Astrocyte (in vitro differentiated cells and primary cell): ENCODE measurements around the gene OXLD1. TPM values are rescaled to one million over a fixed set of nuclear protein-coding genes. Genes with fewer than 3 reads are reported as not detected.

Source experiments
- DNase-seq: peaks from one replicate; pipeline ENCODE4 v3.0.0-alpha.2; 2010; ENCODE audit warnings: low read depth
- FAIRE-seq: peaks from 2 replicates; lab custom pipeline; 2011; peaks lifted over from hg19 to GRCh38; lab: Jason Lieb, UNC
- H2AFZ ChIP-seq: 2 replicates; pipeline ENCODE4 v1.6.0; 2012; ENCODE audit warnings: low read depth, low read length, inconsistent platforms
- H3K27ac ChIP-seq: 2 replicates; pipeline ENCODE4 v1.5.1; 2011; ENCODE audit warnings: low read depth, low read length, inconsistent platforms
- H3K27me3 ChIP-seq: 2 replicates; pipeline ENCODE4 v1.6.0; 2011; ENCODE audit warnings: low read length, inconsistent platforms; ENCODE audit not compliant: insufficient read depth
- H3K36me3 ChIP-seq: 2 replicates; pipeline ENCODE4 v1.5.1; 2011; ENCODE audit warnings: low read length, inconsistent platforms; ENCODE audit not compliant: insufficient read depth
- H3K4me1 ChIP-seq: 2 replicates; pipeline ENCODE4 v1.5.1; 2011; ENCODE audit warnings: low read length, inconsistent platforms; ENCODE audit not compliant: insufficient read depth
- H3K4me2 ChIP-seq: 2 replicates; pipeline ENCODE4 v1.6.0; 2012; ENCODE audit warnings: low read length, inconsistent platforms
- H3K4me3 ChIP-seq: 2 replicates; pipeline ENCODE4 v1.5.1; 2011; ENCODE audit warnings: low read depth, mild to moderate bottlenecking, low read length, inconsistent platforms; ENCODE audit not compliant: insufficient read depth
- H3K79me2 ChIP-seq: 2 replicates; pipeline ENCODE4 v1.6.0; 2012; ENCODE audit warnings: mild to moderate bottlenecking, low read length, inconsistent platforms; ENCODE audit not compliant: insufficient read depth
- H3K9ac ChIP-seq: 2 replicates; pipeline ENCODE4 v1.6.0; 2012; ENCODE audit warnings: mild to moderate bottlenecking, low read length, inconsistent platforms
- H3K9me3 ChIP-seq: 2 replicates; pipeline ENCODE4 v1.5.1; 2012; ENCODE audit warnings: low read depth, mild to moderate bottlenecking, low read length, inconsistent platforms; ENCODE audit not compliant: insufficient read depth
- H4K20me1 ChIP-seq: 2 replicates; pipeline ENCODE4 v1.6.0; 2012; ENCODE audit warnings: low read length, inconsistent platforms; ENCODE audit not compliant: insufficient read depth
- H3K27ac Mint-ChIP-seq: one replicate; pipeline ENCODE4 v1.8.0; 2021; ENCODE audit warnings: mild to moderate bottlenecking, mixed read lengths; ENCODE audit not compliant: unreplicated experiment
- H3K27me3 Mint-ChIP-seq: one replicate; pipeline ENCODE4 v1.8.0; 2021; ENCODE audit warnings: low read depth, mixed read lengths; ENCODE audit not compliant: unreplicated experiment
- H3K36me3 Mint-ChIP-seq: one replicate; pipeline ENCODE4 v1.8.0; 2021; ENCODE audit warnings: low read depth, mixed read lengths; ENCODE audit not compliant: unreplicated experiment
- H3K4me1 Mint-ChIP-seq: one replicate; pipeline ENCODE4 v1.8.0; 2021; ENCODE audit warnings: low read depth, mixed read lengths; ENCODE audit not compliant: unreplicated experiment
- H3K4me3 Mint-ChIP-seq: one replicate; pipeline ENCODE4 v1.8.0; 2021; ENCODE audit warnings: mild to moderate bottlenecking, moderate library complexity, mixed read lengths; ENCODE audit not compliant: unreplicated experiment
- H3K9me3 Mint-ChIP-seq: one replicate; pipeline ENCODE4 v1.8.0; 2021; ENCODE audit warnings: mild to moderate bottlenecking, mixed read lengths; ENCODE audit not compliant: unreplicated experiment
- CTCF ChIP-seq: IDR thresholded peaks from 2 replicates; pipeline ENCODE4 v1.5.1; 2011; ENCODE audit warnings: low read depth, mild to moderate bottlenecking, inconsistent platforms, low read length, moderate library complexity; ENCODE audit not compliant: insufficient read depth
- EZH2 ChIP-seq: IDR thresholded peaks from 2 replicates; pipeline ENCODE4 v1.6.1; 2012; ENCODE audit warnings: mild to moderate bottlenecking, low read length, inconsistent platforms; ENCODE audit not compliant: insufficient read depth
- total RNA-seq: library from RNA; stranded (reverse); gene quantifications from 2 replicates; pipeline ENCODE4 v1.2.1, GENCODE V29; 2021

The OXLD1 gene
- total RNA-seq, 1 donor from 2014 or later, result 22.0 TPM

- peak overlapping the region; percentile 70 for H3K27ac ChIP-seq
- no peaks in the 10 kb centered on the region for H3K36me3 ChIP-seq
- no peaks in the 10 kb centered on the region for H3K9me3 Mint-ChIP-seq
- FAIRE-seq (no peak), DNase-seq (peak; percentile 61)
- H3K9me3 ChIP-seq, result no peaks in the 10 kb centered on the region
- H3K27ac Mint-ChIP-seq, result no peak overlapping the region
- peak overlapping the region; percentile 78 for H3K4me2 ChIP-seq
- no peaks in the 10 kb centered on the region for H4K20me1 ChIP-seq
- TF ChIP-seq EZH2 (no peak), CTCF (no peak)
- H3K27me3 Mint-ChIP-seq, result peaks cover 4% of the 10 kb centered on the region
- H2AFZ ChIP-seq, result peak overlapping the region; percentile 57
- peaks cover 3% of the 10 kb centered on the region for H3K27me3 ChIP-seq
- H3K9ac ChIP-seq, result peak overlapping the region; percentile 58
- H3K4me1 ChIP-seq, result peaks cover 10% of the 10 kb centered on the region
- H3K4me3 Mint-ChIP-seq, result no peak overlapping the region
- H3K4me3 ChIP-seq, result no peak overlapping the region
- peaks cover 5% of the 10 kb centered on the region for H3K4me1 Mint-ChIP-seq
- peaks cover 2% of the 10 kb centered on the region for H3K36me3 Mint-ChIP-seq
- no peaks in the 10 kb centered on the region for H3K79me2 ChIP-seq
Measured at GRCh38 chr17:81641825-81642489, 24.4 kb downstream of the OXLD1 start.

DNA sequence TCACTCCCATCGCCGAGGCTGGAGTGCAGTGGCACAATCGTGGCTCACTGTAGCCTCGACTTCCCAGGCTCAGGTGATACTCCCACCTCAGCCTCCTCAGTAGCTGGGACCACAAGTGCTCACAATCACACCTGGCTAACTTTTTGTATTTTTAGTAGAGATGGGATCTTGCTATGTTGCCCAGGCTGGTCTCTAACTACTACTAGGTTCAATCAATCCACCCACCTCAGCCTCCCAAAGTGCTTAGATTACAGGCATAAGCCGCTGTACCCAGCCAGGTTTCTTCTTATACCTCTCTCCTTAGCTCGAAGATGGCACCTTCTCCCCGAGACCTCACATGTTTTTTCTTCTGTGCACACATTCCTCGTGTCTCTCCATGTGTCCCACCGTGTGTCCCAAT is 26.4 kb downstream of the OXLD1 start:
- H2AFZ ChIP-seq, result no peak overlapping the region
- TF ChIP-seq CTCF (no peak), EZH2 (no peak)
- Mint-ChIP-seq H3K9me3 (no peaks in the 10 kb centered on the region), H3K27ac (no peak overlapping the region), H3K27me3 (no peaks in the 10 kb centered on the region), H3K4me3 (no peak overlapping the region), H3K36me3 (no peaks in the 10 kb centered on the region), H3K4me1 (peaks cover 8% of the 10 kb centered on the region)
- peaks cover 17% of the 10 kb centered on the region for H3K79me2 ChIP-seq
- peaks cover 22% of the 10 kb centered on the region for H3K4me1 ChIP-seq
- H3K9me3 ChIP-seq, result no peaks in the 10 kb centered on the region
- no peak overlapping the region for H3K27ac ChIP-seq
- FAIRE-seq (no peak), DNase-seq (no peak)
- no peak overlapping the region for H3K9ac ChIP-seq
- no peak overlapping the region for H3K4me3 ChIP-seq
- H3K27me3 ChIP-seq, result no peaks in the 10 kb centered on the region
- peaks cover 15% of the 10 kb centered on the region for H4K20me1 ChIP-seq
- no peak overlapping the region for H3K4me2 ChIP-seq
- H3K36me3 ChIP-seq, result peaks cover under 1% of the 10 kb centered on the region

DNA sequence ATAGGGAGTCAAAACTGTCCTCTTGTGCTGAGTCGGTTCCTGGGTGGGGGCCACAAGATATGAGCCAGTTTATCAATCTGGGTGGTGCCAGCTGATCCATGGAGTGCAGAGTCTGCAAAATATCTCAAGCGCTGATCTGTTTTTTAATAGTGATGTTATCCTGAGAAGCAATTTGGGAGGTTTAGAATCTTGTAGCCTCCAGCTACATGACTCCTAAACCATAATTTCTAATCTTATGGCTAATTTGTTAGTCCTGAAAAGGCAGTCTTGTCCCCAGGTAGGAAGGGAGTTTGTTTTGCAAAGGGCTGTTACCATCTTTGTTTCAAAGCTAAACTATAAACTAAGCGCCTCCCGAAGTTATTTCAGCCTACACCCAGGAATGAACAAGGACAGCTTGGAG is 27.7 kb downstream of the OXLD1 start:
- Histone ChIP-seq H3K9ac (no peak overlapping the region), H3K4me3 (no peak overlapping the region), H3K9me3 (no peaks in the 10 kb centered on the region), H3K4me2 (no peak overlapping the region), H3K27me3 (no peaks in the 10 kb centered on the region), H3K36me3 (peaks cover 2% of the 10 kb centered on the region), H3K27ac (no peak overlapping the region), H3K79me2 (peaks cover 31% of the 10 kb centered on the region), H3K4me1 (peaks cover 22% of the 10 kb centered on the region), H2AFZ (no peak overlapping the region), H4K20me1 (peaks cover 26% of the 10 kb centered on the region)
- Mint-ChIP-seq H3K27me3 (no peaks in the 10 kb centered on the region), H3K36me3 (no peaks in the 10 kb centered on the region), H3K27ac (no peak overlapping the region), H3K9me3 (no peaks in the 10 kb centered on the region), H3K4me1 (peaks cover 11% of the 10 kb centered on the region), H3K4me3 (peak overlapping the region; percentile 74)
- TF ChIP-seq CTCF, result no peak
- no peak for TF ChIP-seq EZH2
- DNase-seq (no peak), FAIRE-seq (no peak)
